ENCODE data around the gene PDE1C. TPM values are rescaled to one million over a fixed set of nuclear protein-coding genes. Genes with fewer than 3 reads are reported as not detected.

The PDE1C gene
- total and polyA plus RNA-seq, 8 donors, result 2.9 to 54.2 (median 5.9) TPM

DNA sequence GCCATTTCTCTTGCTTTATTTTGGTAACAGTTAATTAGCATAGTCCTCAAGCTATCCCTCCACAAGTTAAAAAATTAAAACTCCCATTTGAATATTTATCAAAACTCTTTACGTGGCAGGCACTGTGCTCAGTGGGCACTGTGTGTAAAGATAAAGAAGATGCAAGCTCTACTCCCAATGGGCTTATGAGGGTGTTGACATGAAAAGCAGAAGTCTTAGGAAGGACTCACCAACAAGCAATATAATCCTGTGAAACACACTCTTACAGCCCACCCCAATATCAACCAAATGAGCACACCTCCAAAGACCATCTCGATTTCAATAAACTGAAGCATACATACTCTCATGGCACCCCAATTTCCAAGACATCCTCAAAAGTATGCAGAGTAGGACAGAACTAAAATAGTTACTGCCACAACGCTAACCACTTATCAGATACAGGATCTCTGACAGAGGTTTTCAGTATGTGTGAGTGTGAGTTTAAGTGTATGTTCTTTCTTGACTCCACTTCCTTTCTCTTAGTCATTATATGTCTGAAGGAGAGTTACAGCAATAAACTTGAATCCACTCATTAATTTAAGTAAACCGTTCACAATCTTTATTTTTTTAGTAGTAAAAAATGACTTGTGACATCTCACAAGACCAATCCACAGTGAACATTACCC, 120.0 kb downstream of the PDE1C start:
- no peak overlapping the region for H3K27ac ChIP-seq
- H3K27me3 ChIP-seq, result no peaks in the 10 kb centered on the region
- no peak for DNase-seq
- intact Hi-C loops (cut with DNase I; ENCODE audit: low total_unique reads), result no loop called here
- 74 to 84% (median 81%) methylated on average over 4 of the region's 4 CpGs for WGBS, 5 donors
- no peaks in the 10 kb centered on the region for H3K36me3 ChIP-seq
- H3K9me3 ChIP-seq, result peaks cover 3 to 15% (median 8%) of the 10 kb centered on the region in 4 donors
- no peak overlapping the region for H3K4me3 ChIP-seq
- H3K4me1 ChIP-seq, result peaks cover 8 to 21% (median 15%) of the 10 kb centered on the region in 4 donors
- TF ChIP-seq, protein P1, sequence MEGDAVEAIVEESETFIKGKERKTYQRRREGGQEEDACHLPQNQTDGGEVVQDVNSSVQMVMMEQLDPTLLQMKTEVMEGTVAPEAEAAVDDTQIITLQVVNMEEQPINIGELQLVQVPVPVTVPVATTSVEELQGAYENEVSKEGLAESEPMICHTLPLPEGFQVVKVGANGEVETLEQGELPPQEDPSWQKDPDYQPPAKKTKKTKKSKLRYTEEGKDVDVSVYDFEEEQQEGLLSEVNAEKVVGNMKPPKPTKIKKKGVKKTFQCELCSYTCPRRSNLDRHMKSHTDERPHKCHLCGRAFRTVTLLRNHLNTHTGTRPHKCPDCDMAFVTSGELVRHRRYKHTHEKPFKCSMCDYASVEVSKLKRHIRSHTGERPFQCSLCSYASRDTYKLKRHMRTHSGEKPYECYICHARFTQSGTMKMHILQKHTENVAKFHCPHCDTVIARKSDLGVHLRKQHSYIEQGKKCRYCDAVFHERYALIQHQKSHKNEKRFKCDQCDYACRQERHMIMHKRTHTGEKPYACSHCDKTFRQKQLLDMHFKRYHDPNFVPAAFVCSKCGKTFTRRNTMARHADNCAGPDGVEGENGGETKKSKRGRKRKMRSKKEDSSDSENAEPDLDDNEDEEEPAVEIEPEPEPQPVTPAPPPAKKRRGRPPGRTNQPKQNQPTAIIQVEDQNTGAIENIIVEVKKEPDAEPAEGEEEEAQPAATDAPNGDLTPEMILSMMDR (IDR thresholded peaks at IDR 0.05), result no peak
- TF ChIP-seq POLR2A (IDR thresholded peaks at IDR 0.05), result no peak
- no peak for TF ChIP-seq EP300 (IDR thresholded peaks at IDR 0.05)
- TF ChIP-seq POLR2AphosphoS5 (IDR thresholded peaks at IDR 0.05), result no peak

DNA sequence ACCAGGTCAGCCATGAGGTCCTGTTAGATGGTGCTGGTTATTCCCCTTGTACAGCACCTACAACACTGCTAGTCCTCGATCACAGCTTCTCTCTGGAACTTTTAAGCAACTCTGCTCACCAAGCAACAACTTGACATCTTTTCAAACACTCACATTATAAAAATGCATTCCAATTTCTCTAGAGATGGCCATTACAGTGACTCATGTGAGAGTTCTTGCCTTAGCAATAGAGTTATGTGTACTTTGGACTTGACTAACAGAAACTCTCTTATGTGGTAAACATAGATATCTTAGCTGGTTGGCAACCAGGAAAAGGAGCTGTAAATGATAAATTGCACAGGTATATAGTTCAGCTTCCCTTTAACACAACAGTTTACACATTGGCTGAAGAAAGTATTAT, 122.2 kb downstream of the PDE1C start:
- Histone ChIP-seq H3K27ac (peak overlapping the region in 4 of 5 donors; percentile 23 to 59 (median 44)), H3K36me3 (no peaks in the 10 kb centered on the region), H3K9me3 (peaks cover 3 to 15% (median 8%) of the 10 kb centered on the region in 4 donors), H3K4me3 (no peak overlapping the region), H3K4me1 (peaks cover 8 to 21% (median 15%) of the 10 kb centered on the region in 4 donors), H3K27me3 (no peaks in the 10 kb centered on the region)
- WGBS, 5 donors, result 17 to 50% (median 31%) methylated on average over 1 of the region's 1 CpG
- peak in 1 of 2 donors; percentile 84 for DNase-seq
- intact Hi-C loops (cut with DNase I; ENCODE audit: low total_unique reads), result no loop called here
- TF ChIP-seq POLR2A (IDR thresholded peaks at IDR 0.05) (no peak), EP300 (IDR thresholded peaks at IDR 0.05) (no peak), POLR2AphosphoS5 (IDR thresholded peaks at IDR 0.05) (peak in 2 of 3 donors; percentile 24 to 78)

DNA sequence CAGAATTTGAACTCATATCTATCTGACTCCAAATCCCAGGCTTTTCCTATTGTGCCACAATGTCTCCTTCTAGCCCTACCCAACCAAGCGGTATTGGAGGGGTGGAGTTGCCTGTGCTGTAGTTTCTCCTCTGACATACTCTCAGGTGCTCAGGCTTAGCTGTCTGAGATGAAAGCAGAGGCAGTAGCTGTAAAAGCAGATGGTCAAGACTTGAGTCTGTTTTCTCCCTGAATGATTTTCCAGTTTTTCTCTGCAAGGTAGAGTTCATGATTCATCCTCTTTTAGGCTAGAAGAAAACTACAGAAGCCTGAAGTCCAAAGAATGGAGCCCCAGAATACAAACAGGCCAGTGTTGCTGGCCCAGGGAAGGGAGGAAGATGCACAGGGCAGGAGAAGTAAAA, 130.0 kb downstream of the PDE1C start:
- Histone ChIP-seq H3K4me3 (no peak overlapping the region), H3K9me3 (no peaks in the 10 kb centered on the region), H3K4me1 (no peaks in the 10 kb centered on the region), H3K27ac (no peak overlapping the region), H3K36me3 (no peaks in the 10 kb centered on the region), H3K27me3 (no peaks in the 10 kb centered on the region)
- intact Hi-C loops (cut with DNase I; ENCODE audit: low total_unique reads), result no loop called here
- TF ChIP-seq POLR2AphosphoS5 (IDR thresholded peaks at IDR 0.05) (no peak), POLR2A (IDR thresholded peaks at IDR 0.05) (no peak), EP300 (IDR thresholded peaks at IDR 0.05) (no peak)
- TF ChIP-seq, protein P1 (IDR thresholded peaks at IDR 0.05), result no peak
- DNase-seq, result no peak
- 90 to 100% (median 93%) methylated on average over 1 of the region's 1 CpG for WGBS, 5 donors

DNA sequence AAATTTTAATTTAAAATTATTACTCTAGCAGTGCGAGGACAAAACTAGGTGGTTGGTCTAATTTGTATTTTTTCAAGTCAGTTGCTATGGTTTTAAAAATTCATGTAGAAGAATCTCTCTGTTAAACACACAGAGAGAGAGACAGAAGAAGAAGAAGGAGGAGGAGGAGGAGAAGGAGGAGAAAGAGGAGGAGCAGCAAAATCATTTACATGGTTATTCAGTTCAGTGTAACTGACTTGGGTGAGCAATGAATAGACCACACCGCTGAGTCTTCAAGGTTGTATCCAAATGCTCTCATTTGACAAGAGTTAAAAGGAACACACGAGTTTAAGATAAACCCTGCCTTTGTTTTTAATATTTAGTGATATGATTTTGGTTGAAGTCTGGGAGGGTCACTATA, 131.1 kb downstream of the PDE1C start:
- Histone ChIP-seq H3K36me3 (no peaks in the 10 kb centered on the region), H3K4me3 (no peak overlapping the region), H3K27ac (no peak overlapping the region), H3K27me3 (no peaks in the 10 kb centered on the region), H3K9me3 (no peaks in the 10 kb centered on the region), H3K4me1 (no peaks in the 10 kb centered on the region)
- TF ChIP-seq POLR2A (IDR thresholded peaks at IDR 0.05) (no peak), EP300 (IDR thresholded peaks at IDR 0.05) (no peak)
- TF ChIP-seq, protein P1 (IDR thresholded peaks at IDR 0.05), result no peak
- intact Hi-C loops (cut with DNase I; ENCODE audit: low total_unique reads), result no loop called here
- DNase-seq, result no peak
- WGBS, 5 donors, result 68 to 74% (median 74%) methylated on average over 3 of the region's 3 CpGs

DNA sequence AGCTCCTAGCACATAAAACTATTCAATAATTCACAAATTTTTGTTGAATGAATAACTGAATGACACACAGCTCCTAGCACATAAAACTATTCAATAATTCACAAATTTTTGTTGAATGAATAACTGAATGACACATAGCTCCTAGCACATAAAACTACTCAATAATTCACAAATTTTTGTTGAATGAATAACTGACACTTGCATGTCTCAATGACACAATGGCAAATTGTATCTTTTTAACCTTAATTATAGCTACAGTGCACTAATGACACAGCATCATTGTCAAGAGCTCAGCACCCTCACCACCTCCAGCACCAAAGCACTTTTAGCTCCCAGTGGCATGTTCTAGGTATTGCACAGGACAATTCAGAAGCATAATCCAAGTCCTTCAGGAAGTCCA, 131.6 kb downstream of the PDE1C start:
- intact Hi-C loops (cut with DNase I; ENCODE audit: low total_unique reads), result no loop called here
- H3K9me3 ChIP-seq, result no peaks in the 10 kb centered on the region
- TF ChIP-seq POLR2A (IDR thresholded peaks at IDR 0.05), result no peak
- TF ChIP-seq, protein P1 (IDR thresholded peaks at IDR 0.05), result peak in 1 of 7 experiments; percentile 6
- H3K4me1 ChIP-seq, result no peaks in the 10 kb centered on the region
- no peak for DNase-seq
- no peak overlapping the region for H3K27ac ChIP-seq
- no peak overlapping the region for H3K4me3 ChIP-seq
- H3K27me3 ChIP-seq, result no peaks in the 10 kb centered on the region
- no peaks in the 10 kb centered on the region for H3K36me3 ChIP-seq

Measured in stomach (tissue), 9 donors.